Skeletal muscle tissue (tissue), 4 donors: ENCODE measurements around the gene MAP1A. TPM values are rescaled to one million over a fixed set of nuclear protein-coding genes. Genes with fewer than 3 reads are reported as not detected.
"Not testable (repeated sequence)": the region's sequence is repeated elsewhere in the genome, so short reads cannot be mapped to it uniquely, and the experiment has no call there.

Experiments used
- H3K27ac ChIP-seq: one replicate; pipeline ENCODE4 v1.7.0; 2013; ENCODE audit warnings: mild to moderate bottlenecking, low read depth, low read length, inconsistent platforms
- H3K27me3 ChIP-seq, 3 donors: one replicate each; pipeline ENCODE4 v1.7.0; 2013; ENCODE audit warnings: low read length in 3 of 3; ENCODE audit not compliant: control insufficient read depth in 3 of 3, insufficient read depth in 3 of 3
- H3K36me3 ChIP-seq, 3 donors: one replicate each; pipeline ENCODE4 v1.7.0; 2013; ENCODE audit warnings: low read length in 3 of 3; ENCODE audit not compliant: control insufficient read depth in 3 of 3, insufficient read depth in 3 of 3
- H3K4me1 ChIP-seq, 3 donors: one replicate each; pipeline ENCODE4 v1.7.0; 2013; ENCODE audit warnings: low read length in 3 of 3, mild to moderate bottlenecking in 3 of 3; ENCODE audit not compliant: control insufficient read depth in 3 of 3, insufficient read depth in 3 of 3
- H3K4me3 ChIP-seq, 3 donors: one replicate each; pipeline ENCODE4 v1.7.0; 2013; ENCODE audit warnings: low read length in 3 of 3
- H3K9ac ChIP-seq, 3 donors: one replicate each; pipeline ENCODE4 v1.7.0; 2013; ENCODE audit warnings: low read length in 3 of 3, mild to moderate bottlenecking in 3 of 3, moderate library complexity in 2 of 3, low read depth in 1 of 3
- H3K9me3 ChIP-seq, 3 donors: one replicate each; pipeline ENCODE4 v1.7.0; 2013; ENCODE audit warnings: low read length in 3 of 3; ENCODE audit not compliant: control insufficient read depth in 3 of 3
- total RNA-seq: library from RNA; depleted of rRNA; stranded (reverse); fragments of >200 nt; gene quantifications from one replicate; pipeline ENCODE4 v1.2.3, GENCODE V29; 2014
- donor health status: Osteomylitis.

MAP1A gene
- total RNA-seq, 1 donor from 2014 or later = 19.3 TPM

DNA sequence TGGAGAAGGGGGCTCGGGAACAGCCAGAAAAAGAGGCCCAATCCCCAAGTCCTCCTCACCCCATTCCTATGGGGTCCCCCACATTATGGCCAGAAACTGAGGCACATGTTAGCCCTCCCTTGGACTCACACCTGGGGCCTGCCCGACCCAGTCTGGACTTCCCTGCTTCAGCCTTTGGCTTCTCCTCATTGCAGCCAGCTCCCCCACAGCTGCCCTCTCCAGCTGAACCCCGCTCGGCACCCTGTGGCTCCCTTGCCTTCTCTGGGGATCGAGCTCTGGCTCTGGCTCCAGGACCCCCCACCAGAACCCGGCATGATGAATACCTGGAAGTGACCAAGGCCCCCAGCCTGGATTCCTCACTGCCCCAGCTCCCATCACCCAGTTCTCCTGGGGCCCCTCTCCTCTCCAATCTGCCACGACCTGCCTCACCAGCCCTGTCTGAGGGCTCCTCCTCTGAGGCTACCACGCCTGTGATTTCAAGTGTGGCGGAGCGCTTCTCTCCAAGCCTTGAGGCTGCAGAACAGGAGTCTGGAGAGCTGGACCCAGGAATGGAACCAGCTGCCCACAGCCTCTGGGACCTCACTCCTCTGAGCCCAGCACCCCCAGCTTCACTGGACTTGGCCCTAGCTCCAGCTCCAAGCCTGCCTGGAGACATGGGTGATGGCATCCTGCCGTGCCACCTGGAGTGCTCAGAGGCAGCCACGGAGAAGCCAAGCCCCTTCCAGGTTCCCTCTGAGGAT is 10.6 kb downstream of the MAP1A start:
- H3K4me1 ChIP-seq = peaks cover 5 to 13% (median 10%) of the 10 kb centered on the region in 3 donors
- peaks cover 9 to 20% (median 16%) of the 10 kb centered on the region in 3 donors for H3K36me3 ChIP-seq
- no peak overlapping the region for H3K27ac ChIP-seq
- no peaks in the 10 kb centered on the region for H3K27me3 ChIP-seq
- no peak overlapping the region for H3K4me3 ChIP-seq
- no peak overlapping the region for H3K9ac ChIP-seq
- H3K9me3 ChIP-seq = no peaks in the 10 kb centered on the region

DNA sequence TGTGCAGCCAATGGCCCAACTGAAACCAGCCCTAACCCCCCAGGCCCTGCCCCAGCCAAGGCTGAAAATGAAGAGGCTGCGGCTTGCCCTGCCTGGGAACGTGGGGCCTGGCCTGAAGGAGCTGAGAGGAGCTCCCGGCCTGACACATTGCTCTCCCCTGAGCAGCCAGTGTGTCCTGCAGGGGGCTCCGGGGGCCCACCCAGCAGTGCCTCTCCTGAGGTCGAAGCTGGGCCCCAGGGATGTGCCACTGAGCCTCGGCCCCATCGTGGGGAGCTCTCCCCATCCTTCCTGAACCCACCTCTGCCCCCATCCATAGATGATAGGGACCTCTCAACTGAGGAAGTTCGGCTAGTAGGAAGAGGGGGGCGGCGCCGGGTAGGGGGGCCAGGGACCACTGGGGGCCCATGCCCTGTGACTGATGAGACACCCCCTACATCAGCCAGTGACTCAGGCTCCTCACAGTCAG is 11.2 kb downstream of the MAP1A start:
- Histone ChIP-seq H3K4me1 (peaks cover 5 to 13% (median 10%) of the 10 kb centered on the region in 3 donors), H3K36me3 (peaks cover 8 to 18% (median 16%) of the 10 kb centered on the region in 3 donors), H3K9me3 (no peaks in the 10 kb centered on the region), H3K4me3 (no peak overlapping the region), H3K9ac (no peak overlapping the region), H3K27ac (no peak overlapping the region), H3K27me3 (no peaks in the 10 kb centered on the region)

GRCh38 chr15:43529141-43529540 is 11.7 kb downstream of the MAP1A start:
- Histone ChIP-seq H3K27me3 (no peaks in the 10 kb centered on the region), H3K36me3 (peaks cover 7 to 16% (median 12%) of the 10 kb centered on the region in 3 donors), H3K27ac (no peak overlapping the region), H3K4me1 (peaks cover 5 to 13% (median 10%) of the 10 kb centered on the region in 3 donors), H3K9me3 (no peaks in the 10 kb centered on the region), H3K4me3 (no peak overlapping the region), H3K9ac (no peak overlapping the region)

DNA sequence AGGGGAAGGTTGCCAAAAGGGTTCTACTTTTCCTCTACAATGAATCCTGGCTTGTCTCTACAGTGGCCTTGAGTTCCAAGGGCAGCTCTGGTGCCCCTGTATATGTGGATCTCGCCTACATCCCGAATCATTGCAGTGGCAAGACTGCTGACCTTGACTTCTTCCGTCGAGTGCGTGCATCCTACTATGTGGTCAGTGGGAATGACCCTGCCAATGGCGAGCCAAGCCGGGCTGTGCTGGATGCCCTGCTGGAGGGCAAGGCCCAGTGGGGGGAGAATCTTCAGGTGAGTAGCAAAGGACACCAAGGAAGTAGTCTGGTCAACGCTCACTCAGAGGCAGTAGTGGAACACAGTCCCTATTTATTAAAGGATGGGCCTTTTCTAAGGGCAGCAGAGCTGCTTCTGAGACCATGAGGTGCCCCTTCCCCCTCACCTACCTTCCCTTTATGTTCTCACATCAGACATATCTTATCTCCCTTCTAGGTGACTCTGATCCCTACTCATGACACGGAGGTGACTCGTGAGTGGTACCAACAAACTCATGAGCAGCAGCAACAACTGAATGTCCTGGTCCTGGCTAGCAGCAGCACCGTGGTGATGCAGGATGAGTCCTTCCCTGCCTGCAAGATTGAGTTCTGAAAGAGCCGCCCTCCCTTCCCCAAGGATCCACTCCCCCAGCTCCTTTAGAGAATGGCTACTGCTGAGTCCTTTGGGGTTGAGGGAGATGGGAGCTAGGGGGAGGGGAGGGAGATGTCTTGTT is 12.4 kb downstream of the MAP1A start:
- H3K9ac ChIP-seq = no peak overlapping the region
- no peaks in the 10 kb centered on the region for H3K9me3 ChIP-seq
- no peak overlapping the region for H3K27ac ChIP-seq
- no peaks in the 10 kb centered on the region for H3K27me3 ChIP-seq
- H3K36me3 ChIP-seq = peaks cover 12 to 14% (median 13%) of the 10 kb centered on the region in 3 donors
- H3K4me3 ChIP-seq = no peak overlapping the region
- H3K4me1 ChIP-seq = peaks cover 5 to 13% (median 10%) of the 10 kb centered on the region in 3 donors

GRCh38 chr15:43531018-43531670 is 13.7 kb downstream of the MAP1A start:
- Histone ChIP-seq H3K4me3 (no peak overlapping the region), H3K9me3 (no peaks in the 10 kb centered on the region), H3K27me3 (no peaks in the 10 kb centered on the region), H3K27ac (peak overlapping the region; percentile 1), H3K9ac (peak overlapping the region in 1 of 3 donors; percentile 33), H3K36me3 (peaks cover 7 to 15% (median 9%) of the 10 kb centered on the region in 3 donors), H3K4me1 (peaks cover 5 to 13% (median 10%) of the 10 kb centered on the region in 3 donors)

- not testable (repeated sequence) for H3K27me3 ChIP-seq, H3K27ac ChIP-seq, H3K4me3 ChIP-seq, H3K9ac ChIP-seq, H3K9me3 ChIP-seq
- Histone ChIP-seq H3K4me1 (peaks cover 5 to 13% (median 10%) of the 10 kb centered on the region in 3 donors), H3K36me3 (peaks cover 7 to 14% (median 9%) of the 10 kb centered on the region in 3 donors)
Observed at GRCh38 chr15:43532826-43533225, 15.4 kb downstream of the MAP1A start.

DNA sequence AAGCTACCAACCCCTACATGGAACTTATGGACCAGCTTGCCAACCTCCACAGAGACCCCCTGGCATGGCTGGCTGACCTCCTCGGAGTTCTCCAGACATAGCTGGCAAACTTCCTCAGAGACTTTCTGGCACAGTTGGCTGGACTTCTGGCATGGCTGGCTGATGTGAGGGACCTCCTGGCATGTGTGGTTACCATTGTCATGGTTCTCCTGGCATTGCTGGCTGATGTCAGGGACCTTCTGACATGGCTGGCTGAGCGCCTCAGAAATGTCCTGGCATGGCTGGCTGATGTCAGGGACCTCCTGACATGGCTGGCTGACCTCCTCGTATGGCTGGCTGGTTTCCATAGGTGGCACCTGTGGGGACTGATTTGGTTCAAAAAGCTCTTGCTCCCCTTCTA is 17.5 kb downstream of the MAP1A start:
- H3K27me3 ChIP-seq = no peaks in the 10 kb centered on the region
- peaks cover 7 to 14% (median 9%) of the 10 kb centered on the region in 3 donors for H3K36me3 ChIP-seq

GRCh38 chr15:43538091-43538490 is 20.7 kb downstream of the MAP1A start:
- no peak overlapping the region for H3K4me3 ChIP-seq
- H3K27ac ChIP-seq = no peak overlapping the region
- H3K36me3 ChIP-seq = peaks cover 7 to 14% (median 9%) of the 10 kb centered on the region in 3 donors
- no peaks in the 10 kb centered on the region for H3K4me1 ChIP-seq
- H3K9ac ChIP-seq = no peak overlapping the region
- H3K9me3 ChIP-seq = no peaks in the 10 kb centered on the region
- H3K27me3 ChIP-seq = no peaks in the 10 kb centered on the region

More for the DNA sequence above, 17.5 kb downstream of the MAP1A start:
- no peak overlapping the region for H3K27ac ChIP-seq
- no peak overlapping the region for H3K9ac ChIP-seq
- peaks cover 5 to 13% (median 10%) of the 10 kb centered on the region in 3 donors for H3K4me1 ChIP-seq
- no peaks in the 10 kb centered on the region for H3K9me3 ChIP-seq
- no peak overlapping the region for H3K4me3 ChIP-seq

DNA sequence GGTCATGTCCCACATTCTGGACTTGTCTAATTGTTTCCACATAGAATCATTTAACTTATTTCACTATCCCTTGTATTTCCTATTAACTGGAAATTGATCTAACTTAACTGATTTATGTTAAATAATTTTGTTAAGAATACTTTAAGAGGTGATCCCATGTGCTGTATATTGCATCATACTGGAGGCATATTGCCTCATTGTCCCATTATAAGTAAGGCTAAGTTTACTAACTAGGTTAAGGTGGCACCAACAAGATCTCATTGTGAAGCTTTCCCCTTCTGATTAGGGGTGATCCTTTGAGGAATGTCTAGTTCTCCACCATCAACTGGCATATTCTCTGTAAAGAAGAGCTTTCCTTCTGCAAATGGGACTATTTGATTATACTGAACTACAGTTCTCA is 24.4 kb downstream of the MAP1A start:
- no peak overlapping the region for H3K9ac ChIP-seq
- H3K27ac ChIP-seq = no peak overlapping the region
- no peaks in the 10 kb centered on the region for H3K9me3 ChIP-seq
- H3K4me3 ChIP-seq = no peak overlapping the region
- no peaks in the 10 kb centered on the region for H3K4me1 ChIP-seq
- no peaks in the 10 kb centered on the region for H3K27me3 ChIP-seq
- peaks cover 0 to under 1% (median 0%) of the 10 kb centered on the region in 3 donors for H3K36me3 ChIP-seq
